ENCODE measurements around the gene BMP2. TPM values are rescaled to one million over a fixed set of nuclear protein-coding genes. Genes with fewer than 3 reads are reported as not detected.

Gene BMP2
- polyA plus RNA-seq, 1 donor = 2.6 TPM

- peak; percentile 57 for DNase-seq
These were observed 998 bp downstream of the BMP2 start for GRCh38 chr20:6768228-6769140.

DNA sequence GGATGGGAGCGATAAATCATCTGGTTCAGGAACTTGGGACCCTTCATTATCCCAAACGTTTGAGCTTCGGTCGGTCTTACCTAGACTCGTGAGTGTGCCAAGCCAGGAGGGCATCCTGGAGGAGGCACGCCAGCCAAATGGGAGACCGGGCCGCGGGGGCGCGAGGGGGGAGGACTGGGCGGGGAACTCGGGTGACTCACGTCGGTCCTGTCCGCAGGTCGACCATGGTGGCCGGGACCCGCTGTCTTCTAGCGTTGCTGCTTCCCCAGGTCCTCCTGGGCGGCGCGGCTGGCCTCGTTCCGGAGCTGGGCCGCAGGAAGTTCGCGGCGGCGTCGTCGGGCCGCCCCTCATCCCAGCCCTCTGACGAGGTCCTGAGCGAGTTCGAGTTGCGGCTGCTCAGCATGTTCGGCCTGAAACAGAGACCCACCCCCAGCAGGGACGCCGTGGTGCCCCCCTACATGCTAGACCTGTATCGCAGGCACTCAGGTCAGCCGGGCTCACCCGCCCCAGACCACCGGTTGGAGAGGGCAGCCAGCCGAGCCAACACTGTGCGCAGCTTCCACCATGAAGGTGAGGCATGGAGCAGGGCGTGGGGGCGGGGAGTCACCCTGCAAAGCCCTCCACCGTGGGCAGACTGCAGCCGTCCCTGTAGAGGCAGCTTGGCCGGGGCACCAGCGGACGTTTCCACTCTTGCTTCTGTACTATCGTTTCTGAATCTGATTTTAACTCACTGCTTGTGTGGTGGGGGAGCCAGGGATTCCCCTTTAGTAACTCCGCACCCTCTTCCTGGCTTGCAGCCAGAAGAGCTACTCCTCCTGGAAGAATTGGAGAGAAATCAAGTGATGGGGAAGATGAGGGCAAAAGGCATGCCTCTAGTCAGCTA, 2.7 kb downstream of the BMP2 start:
- peak; percentile 24 for DNase-seq

DNA sequence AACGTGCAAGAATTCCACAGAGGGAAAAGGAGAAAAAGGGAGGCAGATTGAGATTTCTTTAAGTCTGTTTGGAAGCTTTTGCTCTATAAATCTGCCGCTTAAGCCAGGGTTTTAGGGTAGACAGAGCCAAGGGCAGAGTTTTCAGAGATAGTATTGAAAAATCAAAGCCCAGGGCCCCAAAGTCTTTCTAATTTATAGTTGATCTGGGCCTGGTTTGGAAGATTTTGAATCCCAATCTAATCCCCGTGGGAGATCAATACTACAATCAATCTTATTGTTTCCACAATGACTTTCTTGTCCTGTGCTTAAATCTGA, 3.3 kb downstream of the BMP2 start:
- DNase-seq = no peak

DNA sequence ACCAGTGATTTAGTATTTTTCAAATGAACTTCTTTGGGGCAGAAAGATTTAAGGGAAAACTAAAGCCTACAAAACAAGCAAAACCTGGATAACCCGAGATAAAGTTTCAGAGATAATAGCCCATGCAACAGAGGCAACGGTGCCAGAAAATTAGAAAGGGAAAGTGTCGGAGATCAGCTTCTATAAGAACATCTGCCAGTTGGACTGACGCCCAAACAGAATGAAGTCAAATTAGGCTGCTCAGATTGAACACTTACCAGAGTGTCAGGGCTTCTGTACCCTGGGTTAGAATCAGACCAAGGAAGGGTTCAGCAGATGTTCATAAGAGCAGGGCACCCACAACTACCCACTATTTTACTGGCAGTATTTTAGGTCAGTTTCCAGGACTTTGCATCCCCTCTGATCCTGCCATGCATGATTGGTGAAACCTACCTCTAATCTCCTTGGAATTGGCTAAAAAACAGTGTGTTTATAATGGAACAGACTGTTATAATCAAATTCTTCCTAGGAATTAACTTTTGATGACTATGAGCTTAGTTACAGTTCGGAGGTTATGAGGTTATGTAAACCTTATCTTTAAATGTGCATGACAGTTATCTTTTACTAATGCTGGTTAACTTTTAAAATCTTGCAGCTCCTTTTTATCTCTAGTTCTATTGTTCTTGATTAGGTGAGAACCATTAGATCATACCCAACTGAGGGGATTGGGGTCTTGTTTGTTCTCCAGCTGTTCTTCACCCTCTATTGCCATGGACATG, 13.1 kb downstream of the BMP2 start:
- no peak for DNase-seq

- DNase-seq = no peak
These were observed 16.3 kb downstream of the BMP2 start for GRCh38 chr20:6783752-6784151.

DNA sequence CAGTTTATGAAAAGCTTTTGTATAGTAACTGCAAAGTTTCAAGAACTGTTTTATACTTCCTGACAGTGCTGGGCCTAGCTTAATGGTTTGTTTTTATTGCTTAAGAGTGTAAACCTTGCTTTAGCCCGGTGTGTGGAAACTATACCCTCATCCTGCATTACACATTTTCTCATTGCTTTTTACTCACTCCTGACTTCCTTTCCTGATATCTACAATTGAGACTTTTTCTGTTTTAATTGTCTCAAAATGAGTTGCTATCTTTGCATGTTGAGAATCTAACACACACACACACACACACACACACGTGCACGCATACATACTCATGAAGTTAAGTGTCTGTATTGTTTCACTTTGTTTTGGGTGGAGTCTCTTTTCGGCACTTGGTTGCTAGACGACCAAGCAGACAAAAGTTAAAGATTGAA, 16.7 kb downstream of the BMP2 start:
- peak; percentile 23 for DNase-seq

GRCh38 chr20:6784767-6785166, 17.3 kb downstream of the BMP2 start:
- no peak for DNase-seq

DNA sequence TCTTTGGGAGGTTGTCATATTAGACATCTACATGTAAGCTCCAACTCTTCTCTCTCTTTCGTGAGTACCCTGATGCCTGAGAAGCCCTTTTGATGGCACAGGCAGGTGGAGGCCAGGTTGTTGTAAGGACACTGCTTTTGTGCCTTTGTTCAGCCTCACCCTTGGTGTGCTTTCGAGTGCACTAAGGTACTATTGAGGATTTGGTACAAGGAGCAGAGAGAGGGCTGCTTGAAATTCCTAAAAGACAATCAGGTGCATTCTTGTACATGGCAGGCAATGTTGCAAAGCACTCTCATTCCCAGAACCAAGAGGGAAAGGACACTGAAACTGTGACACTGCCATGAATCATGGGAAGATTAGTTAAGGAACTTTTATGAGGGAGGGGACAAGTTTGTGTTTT, 19.1 kb downstream of the BMP2 start:
- DNase-seq = no peak

- DNase-seq = no peak
These were observed 25.3 kb downstream of the BMP2 start for GRCh38 chr20:6792789-6793188.

- no peak for DNase-seq
These were observed 34.7 kb downstream of the BMP2 start for GRCh38 chr20:6802227-6802626.

DNA sequence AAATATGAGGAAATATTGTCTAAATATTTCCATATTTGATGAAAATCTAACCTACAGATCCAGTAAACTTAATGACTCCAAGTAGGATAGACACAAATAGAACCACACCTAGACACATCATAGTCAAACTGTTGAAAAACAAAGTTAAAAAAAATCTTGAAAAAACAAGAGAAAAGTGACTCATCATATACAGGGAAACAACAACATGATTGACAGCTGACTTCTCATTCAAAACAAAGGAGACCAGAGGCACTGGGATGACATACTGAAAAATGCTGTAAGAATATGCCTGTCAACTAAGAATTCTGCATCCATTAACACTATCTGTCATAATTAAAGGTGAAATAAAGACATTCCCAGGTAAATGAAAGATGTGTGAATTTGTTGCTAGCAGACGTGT, 38.8 kb downstream of the BMP2 start:
- no peak for DNase-seq

DNA sequence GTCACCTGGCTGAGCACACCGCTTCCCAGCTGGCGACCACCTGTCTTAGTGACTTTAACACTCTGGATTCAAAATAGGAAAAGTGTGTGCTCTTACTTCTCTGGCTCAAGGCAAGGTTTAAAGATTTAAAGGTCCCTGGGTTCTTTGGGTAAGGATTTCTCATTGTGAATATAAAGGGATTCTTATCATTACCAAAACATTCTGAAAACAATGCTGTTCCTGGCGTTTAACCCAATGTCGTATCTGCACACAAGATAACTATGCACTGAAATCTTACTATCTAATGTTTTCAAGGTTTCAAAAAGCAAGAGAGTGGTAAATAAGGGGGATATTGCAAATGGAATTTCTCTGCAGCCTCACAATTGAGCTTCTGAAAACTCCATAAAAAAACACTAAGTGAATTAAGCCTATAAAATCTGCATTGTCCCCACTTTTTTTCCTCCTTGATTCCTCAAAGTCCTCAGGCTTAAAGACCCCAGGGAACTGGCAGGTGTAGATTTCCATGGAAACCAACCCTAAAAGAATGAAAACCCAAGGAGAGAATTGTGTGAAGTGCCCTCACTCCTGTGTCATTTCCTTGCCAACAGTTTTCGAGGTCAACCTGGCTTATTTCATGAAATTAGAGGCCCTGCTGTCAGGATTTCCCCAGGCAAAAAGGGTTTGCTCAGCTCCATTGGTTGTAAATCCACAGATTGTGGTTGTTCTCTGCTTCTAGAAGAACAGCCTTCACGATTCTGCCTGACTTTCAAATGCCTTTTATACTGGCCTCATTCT, 44.0 kb downstream of the BMP2 start:
- no peak for DNase-seq

DNA sequence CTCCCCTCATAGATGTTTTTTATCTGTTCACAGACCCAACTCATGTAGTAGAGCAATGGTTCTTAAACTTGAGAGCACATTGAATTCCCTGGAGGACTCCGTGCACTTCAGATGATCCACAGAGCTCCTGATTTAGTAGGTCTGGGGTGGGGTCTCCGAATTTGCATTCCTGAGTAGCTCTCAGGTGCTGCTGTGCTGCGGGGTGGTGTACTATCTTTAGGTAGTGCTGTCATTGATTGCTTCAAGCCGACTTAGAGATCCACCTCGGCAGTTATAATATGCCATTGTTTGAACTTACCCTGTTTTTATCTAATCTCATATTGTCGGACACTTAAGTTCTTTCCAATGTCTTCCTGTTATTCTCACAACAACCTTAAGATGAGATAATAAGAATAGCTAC, 45.0 kb downstream of the BMP2 start:
- DNase-seq = no peak

DNA sequence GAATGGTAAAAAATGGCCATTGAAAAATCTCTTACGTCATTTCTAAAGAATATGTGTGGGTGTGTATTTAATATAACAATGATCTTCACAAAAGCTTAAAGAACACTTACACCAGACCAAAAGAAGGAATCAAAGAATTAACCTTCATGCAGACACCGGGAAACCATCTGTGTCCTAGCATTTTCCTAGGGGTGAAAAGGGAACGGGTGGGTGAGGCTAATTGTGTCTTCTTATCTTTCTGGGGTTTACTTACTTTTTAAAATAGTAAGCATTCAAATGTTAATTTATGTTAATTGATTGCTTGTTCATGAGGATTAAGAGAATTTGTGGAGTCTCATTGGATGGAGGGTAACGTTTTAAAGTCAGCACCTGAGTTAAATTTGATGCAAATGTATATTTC, 47.5 kb downstream of the BMP2 start:
- DNase-seq = no peak

- DNase-seq = no peak
These were observed 50.7 kb downstream of the BMP2 start for GRCh38 chr20:6818033-6818808.

GRCh38 chr20:6819599-6819998, 52.1 kb downstream of the BMP2 start:
- no peak for DNase-seq

DNA sequence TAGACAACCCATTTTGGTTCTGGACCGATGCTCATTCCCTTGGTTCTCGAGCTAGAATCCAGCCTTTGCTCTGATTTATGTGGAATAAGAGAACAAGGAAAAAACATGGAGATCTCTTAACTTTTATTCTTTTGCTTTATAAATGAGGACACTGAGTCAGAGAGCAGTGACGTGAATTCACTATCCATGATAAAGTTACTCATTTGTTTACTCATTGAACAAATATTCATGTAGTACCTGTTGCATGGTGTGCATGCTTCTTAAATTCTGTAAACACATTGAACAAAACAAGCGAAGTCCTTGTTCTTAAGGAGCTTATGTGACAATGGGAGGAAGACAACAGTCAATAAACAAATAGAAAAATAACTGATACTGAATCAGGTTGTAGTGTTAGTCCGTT, 56.9 kb downstream of the BMP2 start:
- DNase-seq = no peak

DNA sequence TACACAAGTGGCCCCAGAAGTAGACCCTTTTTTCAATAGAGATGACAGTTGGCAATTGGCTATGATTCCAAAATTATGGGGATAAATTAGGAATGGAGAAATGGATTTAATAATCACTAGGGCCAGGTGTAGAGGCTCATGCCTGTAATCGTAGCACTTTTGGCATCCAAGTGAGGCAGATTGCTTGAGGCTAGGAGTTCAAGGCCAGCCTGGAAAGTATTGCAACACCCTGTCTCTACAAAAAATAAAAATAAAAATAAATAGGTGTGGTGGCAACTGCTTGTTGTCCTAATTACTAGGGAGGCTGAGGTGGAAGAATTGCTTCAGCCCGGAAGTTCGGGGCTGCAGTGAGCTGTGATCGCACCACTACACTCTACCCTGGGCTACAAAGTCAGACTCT, 60.0 kb downstream of the BMP2 start:
- DNase-seq = no peak

DNA sequence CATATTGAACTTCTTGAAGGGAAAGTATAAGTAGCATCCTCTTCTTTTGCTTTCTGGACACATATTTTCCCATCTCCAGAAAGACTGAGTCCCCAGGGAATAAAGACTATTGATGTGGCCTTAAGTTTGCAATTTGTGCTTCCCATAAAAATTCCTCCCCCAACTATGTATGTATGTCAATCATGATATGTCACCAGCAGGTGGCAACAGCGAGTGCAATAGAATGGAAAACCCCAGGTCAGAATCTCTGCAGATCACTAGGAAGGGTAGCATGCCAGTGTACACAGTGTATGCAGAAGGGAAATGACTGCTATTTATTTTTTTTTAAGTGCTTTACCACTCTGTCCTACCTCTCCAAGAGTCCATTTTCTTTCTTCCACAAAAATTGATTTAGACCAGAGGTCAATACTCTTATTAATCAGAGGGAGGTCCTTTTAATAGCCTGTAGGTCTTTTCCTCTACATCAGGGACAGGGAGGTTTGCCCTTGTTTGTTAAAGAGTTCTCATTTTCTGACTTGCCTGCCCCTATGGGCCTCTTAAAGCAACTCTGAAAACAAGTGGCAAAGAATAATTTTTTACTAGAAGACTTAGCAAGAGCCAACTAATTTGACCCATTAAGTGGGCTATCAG, 61.4 kb downstream of the BMP2 start:
- peak; percentile 53 for DNase-seq

GRCh38 chr20:6829510-6830116, 62.1 kb downstream of the BMP2 start:
- no peak for DNase-seq
